ENCODE results near the gene BTK.

Gene BTK

GRCh38 chrX:101393530-101394305 lies 7.7 kb upstream of the BTK start:
- no peak for DNase-seq

- DNase-seq, result no peak
These were observed 5.8 kb upstream of the BTK start for GRCh38 chrX:101391831-101392230.

- peak; percentile 85 for DNase-seq
These were observed 4.9 kb upstream of the BTK start, which contains the start of gene RPL36A for GRCh38 chrX:101390664-101391525. Gene RPL36A, plus strand, starts transcription at chrX:101391011. Its CDS starts 33 bp downstream, at chrX:101391044.

GRCh38 chrX:101388604-101389003 lies 2.6 kb upstream of the BTK start:
- DNase-seq, result no peak

GRCh38 chrX:101386542-101386885 lies 523 bp upstream of the BTK start:
- DNase-seq, result no peak

- DNase-seq, result no peak
These were observed 836 bp downstream of the BTK start for GRCh38 chrX:101385026-101385684.

- no peak for DNase-seq
These were observed 2.2 kb downstream of the BTK start for GRCh38 chrX:101383679-101384205.

GRCh38 chrX:101377547-101377946 lies 8.4 kb downstream of the BTK start:
- DNase-seq, result no peak

- no peak for DNase-seq
These were observed 15.0 kb downstream of the BTK start for GRCh38 chrX:101370888-101371504.

GRCh38 chrX:101369687-101370086 lies 16.3 kb downstream of the BTK start:
- DNase-seq, result no peak

GRCh38 chrX:101368800-101369199 lies 17.2 kb downstream of the BTK start:
- DNase-seq, result no peak

- DNase-seq, result no peak
These were observed 20.6 kb downstream of the BTK start for GRCh38 chrX:101365301-101365795.

- no peak for DNase-seq
These were observed 23.2 kb downstream of the BTK start for GRCh38 chrX:101362757-101363156.

- DNase-seq, result no peak
These were observed 23.9 kb downstream of the BTK start for GRCh38 chrX:101362116-101362515.

GRCh38 chrX:101360390-101360789 lies 25.6 kb downstream of the BTK start:
- DNase-seq, result no peak

GRCh38 chrX:101359966-101360365 lies 26.0 kb downstream of the BTK start:
- no peak for DNase-seq

- no peak for DNase-seq
These were observed 28.7 kb downstream of the BTK start for GRCh38 chrX:101357166-101357795.

- no peak for DNase-seq
These were observed 36.8 kb downstream of the BTK start for GRCh38 chrX:101349193-101349562.

GRCh38 chrX:101348452-101349192 lies 37.4 kb downstream of the BTK start, which contains the start of gene TIMM8A:
Gene TIMM8A, minus strand, starts transcription at chrX:101348742. Its CDS starts 78 bp downstream, at chrX:101348664.
- DNase-seq, result peak; percentile 83

- no peak for DNase-seq
These were observed 38.0 kb downstream of the BTK start for GRCh38 chrX:101347859-101348451.

GRCh38 chrX:101337776-101338271 lies 48.2 kb downstream of the BTK start:
- DNase-seq, result no peak
